ENCODE measurements around the gene TRIM6.
A peak's percentile ranks its signal among the peaks of the same experiment; 100 is the strongest.

Gene TRIM6

GRCh38 chr11:5605849-5606248 lies 9.4 kb downstream of the TRIM6 start:
- peak; percentile 28 for TF ChIP-seq CTCF (conservative IDR thresholded peaks at IDR 0.05; ENCODE audit: low read depth, low read length)
- no peak overlapping the region for H3K4me3 ChIP-seq (ENCODE audit: low read depth, low read length)
- peak; percentile 88 for DNase-seq (ENCODE audit: low read depth)

- DNase-seq (ENCODE audit: low read depth) = no peak
- TF ChIP-seq CTCF (conservative IDR thresholded peaks at IDR 0.05; ENCODE audit: low read depth, low read length) = no peak
Observed at GRCh38 chr11:5608808-5609207, 12.4 kb downstream of the TRIM6 start.

GRCh38 chr11:5610446-5610845 lies 14.0 kb downstream of the TRIM6 start:
- H3K4me3 ChIP-seq (ENCODE audit: low read depth, low read length) = no peak overlapping the region
- no peak for TF ChIP-seq CTCF (conservative IDR thresholded peaks at IDR 0.05; ENCODE audit: low read depth, low read length)
- no peak for DNase-seq (ENCODE audit: low read depth)

More at GRCh38 chr11:5608808-5609207, 12.4 kb downstream of the TRIM6 start:
- no peak overlapping the region for H3K4me3 ChIP-seq (ENCODE audit: low read depth, low read length)

GRCh38 chr11:5611627-5612026 lies 15.2 kb downstream of the TRIM6 start:
- H3K4me3 ChIP-seq (ENCODE audit: low read depth, low read length) = no peak overlapping the region
- no peak for TF ChIP-seq CTCF (conservative IDR thresholded peaks at IDR 0.05; ENCODE audit: low read depth, low read length)
- DNase-seq (ENCODE audit: low read depth) = no peak

GRCh38 chr11:5618807-5619206 lies 22.4 kb downstream of the TRIM6 start:
- peak; percentile 54 for DNase-seq (ENCODE audit: low read depth)
- TF ChIP-seq CTCF (conservative IDR thresholded peaks at IDR 0.05; ENCODE audit: low read depth, low read length) = no peak
- no peak overlapping the region for H3K4me3 ChIP-seq (ENCODE audit: low read depth, low read length)

- H3K4me3 ChIP-seq (ENCODE audit: low read depth, low read length) = no peak overlapping the region
- DNase-seq (ENCODE audit: low read depth) = peak; percentile 93
- no peak for TF ChIP-seq CTCF (conservative IDR thresholded peaks at IDR 0.05; ENCODE audit: low read depth, low read length)
Observed at GRCh38 chr11:5620651-5621521, 24.4 kb downstream of the TRIM6 start.

- no peak for DNase-seq (ENCODE audit: low read depth)
- no peak for TF ChIP-seq CTCF (conservative IDR thresholded peaks at IDR 0.05; ENCODE audit: low read depth, low read length)
- no peak overlapping the region for H3K4me3 ChIP-seq (ENCODE audit: low read depth, low read length)
Observed at GRCh38 chr11:5621580-5621979, 25.1 kb downstream of the TRIM6 start.

Measured in choroid plexus epithelial cell (primary cell).